ENCODE measurements around the gene SLC36A1.
"Not testable (repeated sequence)": the region's sequence is repeated elsewhere in the genome, so short reads cannot be mapped to it uniquely, and the experiment has no call there.

The SLC36A1 gene

GRCh38 chr5:151491062-151491461 is 43.7 kb downstream of the SLC36A1 start:
- no peak for DNase-seq

- DNase-seq = no peak
Observed at GRCh38 chr5:151492729-151493128, 45.3 kb downstream of the SLC36A1 start.

GRCh38 chr5:151493665-151494064 is 46.3 kb downstream of the SLC36A1 start:
- no peak for DNase-seq

DNA sequence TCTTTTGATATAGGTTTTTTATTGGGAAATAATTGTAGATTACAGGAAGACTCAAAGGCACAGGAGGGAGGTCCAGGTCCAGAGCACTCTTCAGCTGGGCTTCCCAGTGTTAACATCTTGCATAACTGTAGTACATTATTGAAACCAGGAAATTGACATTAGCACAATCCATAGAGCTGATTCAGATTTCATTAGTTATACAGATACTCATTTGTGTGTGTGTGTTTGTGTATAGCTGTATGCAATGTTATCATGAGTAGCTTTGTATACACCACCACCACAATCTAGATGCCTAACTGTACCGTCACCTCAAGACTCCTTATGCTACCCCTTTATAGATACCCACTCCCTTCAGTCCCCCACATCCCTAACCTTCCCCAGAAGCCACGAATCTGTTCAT is 47.9 kb downstream of the SLC36A1 start:
- DNase-seq = no peak

GRCh38 chr5:151496041-151496484 is 48.7 kb downstream of the SLC36A1 start:
- DNase-seq = no peak

DNA sequence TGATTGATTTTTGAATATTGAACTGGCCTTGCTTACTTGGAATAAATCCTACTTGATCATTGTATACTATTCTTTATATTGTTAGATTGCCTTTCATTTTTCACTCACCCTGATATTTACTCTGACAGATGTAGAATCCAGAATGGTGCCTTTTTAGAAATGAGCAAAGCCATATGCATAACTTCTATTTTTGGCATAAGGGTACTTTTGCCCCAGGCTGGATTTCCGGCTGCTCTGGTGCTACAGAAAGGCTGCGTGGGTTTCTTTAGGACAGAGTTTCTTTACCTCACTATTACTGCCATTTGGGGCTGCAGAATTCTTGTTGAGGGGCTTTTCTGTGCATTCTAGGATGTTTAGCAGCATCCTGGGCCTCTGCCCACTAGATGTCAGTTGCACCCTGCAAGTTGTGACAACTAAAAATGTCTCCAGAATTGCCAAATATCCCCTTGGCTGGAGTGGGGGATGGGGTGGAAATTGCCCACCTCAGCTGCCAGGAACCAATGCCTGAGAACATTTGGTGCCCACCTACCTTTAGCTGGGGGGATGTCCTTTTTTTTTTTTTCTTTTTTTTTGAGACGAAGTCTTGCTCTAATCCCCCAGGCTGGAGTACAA is 50.1 kb downstream of the SLC36A1 start:
- no peak for DNase-seq

- no peak for DNase-seq
Observed at GRCh38 chr5:151498395-151499155, 51.2 kb downstream of the SLC36A1 start.

DNA sequence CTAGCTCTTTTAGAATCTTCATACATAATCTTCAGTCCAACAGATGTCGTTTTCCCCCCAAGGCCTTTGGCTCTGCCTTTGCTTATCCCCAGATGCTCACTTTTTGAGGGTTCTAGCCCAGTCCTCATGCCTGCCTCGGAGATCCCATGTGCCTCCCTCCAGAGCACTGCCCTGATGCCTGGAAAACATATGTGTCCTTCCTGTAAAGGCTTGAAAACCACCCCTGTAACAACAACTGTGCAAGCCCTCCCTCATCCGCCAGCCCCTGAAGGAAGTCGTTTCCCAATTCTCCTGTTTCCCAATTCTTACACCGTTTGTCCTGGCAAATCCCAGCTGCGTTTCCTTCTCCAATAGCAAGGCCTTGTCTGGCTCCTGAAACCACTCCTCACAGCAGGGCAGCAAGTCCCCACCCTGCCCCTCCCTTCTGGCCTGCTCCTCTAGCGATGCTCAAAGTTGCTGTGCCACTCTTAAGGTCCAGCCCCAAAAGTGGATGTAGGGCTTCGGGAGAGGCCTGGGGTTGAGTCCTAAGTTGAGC is 52.2 kb downstream of the SLC36A1 start:
- DNase-seq = no peak

GRCh38 chr5:151504006-151504405 is 56.6 kb downstream of the SLC36A1 start:
- no peak for DNase-seq

DNA sequence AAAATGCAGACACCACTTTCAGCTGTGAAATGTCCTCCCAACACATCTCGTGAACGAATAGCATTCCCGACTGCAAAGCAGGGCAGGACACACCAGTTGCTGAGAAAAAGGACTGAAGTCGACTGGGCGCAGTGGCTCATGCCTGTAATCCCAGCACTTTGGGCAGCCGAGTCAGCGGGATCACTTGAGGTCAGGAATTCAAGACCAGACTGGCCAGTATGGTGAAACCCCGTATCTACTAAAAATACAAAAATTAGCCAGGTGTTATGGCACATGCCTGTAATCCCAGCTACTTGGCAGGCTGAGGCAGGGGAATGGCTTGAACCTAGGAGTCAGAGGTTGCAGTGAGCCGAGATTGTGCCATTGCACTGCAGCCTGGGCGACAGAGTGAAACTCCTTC is 60.9 kb downstream of the SLC36A1 start:
- not testable (repeated sequence) for DNase-seq

- no peak for DNase-seq
Observed at GRCh38 chr5:151509231-151509630, 61.8 kb downstream of the SLC36A1 start.

GRCh38 chr5:151509836-151510235 is 62.4 kb downstream of the SLC36A1 start:
- DNase-seq = no peak

GRCh38 chr5:151517122-151517920 is 69.9 kb downstream of the SLC36A1 start:
- no peak for DNase-seq

DNA sequence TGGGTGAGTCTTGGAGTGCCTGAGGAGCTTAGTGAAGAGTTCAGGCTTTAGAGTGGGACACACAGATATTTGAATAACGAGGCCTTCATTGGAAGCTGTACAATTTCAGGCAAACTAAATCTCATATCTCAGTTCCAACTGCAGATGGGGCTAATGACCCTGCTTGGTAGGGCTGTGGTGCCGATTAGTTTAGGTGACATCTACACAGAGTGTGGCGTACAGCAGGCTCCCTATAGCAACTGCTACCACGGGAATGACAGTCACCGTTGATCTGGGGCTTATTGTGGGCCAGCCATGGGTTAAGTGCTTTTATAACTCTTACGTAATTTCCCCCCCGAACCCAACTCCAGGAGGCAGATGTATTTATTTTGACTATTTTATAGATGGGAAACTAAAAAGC is 72.9 kb downstream of the SLC36A1 start:
- peak; percentile 4 for DNase-seq

DNA sequence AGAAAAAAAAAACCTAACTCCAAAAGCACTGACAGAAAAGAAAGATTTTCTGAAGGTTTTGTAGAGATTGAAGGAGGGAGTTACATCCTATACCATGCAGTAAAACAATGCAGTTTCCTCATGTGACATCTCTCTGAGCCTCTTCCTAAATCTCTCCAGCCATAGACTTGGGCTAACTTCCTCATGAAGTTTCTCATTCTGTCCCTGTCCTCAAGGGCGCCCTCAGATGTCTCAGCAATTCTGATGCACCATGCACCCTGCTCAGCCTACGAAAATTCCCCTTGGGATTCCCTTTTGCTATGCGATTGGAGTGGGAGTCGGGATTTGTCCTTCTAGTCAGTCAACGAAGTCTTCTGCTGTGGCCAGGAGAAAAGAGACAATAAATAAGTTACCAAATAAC is 74.8 kb downstream of the SLC36A1 start:
- DNase-seq = no peak

DNA sequence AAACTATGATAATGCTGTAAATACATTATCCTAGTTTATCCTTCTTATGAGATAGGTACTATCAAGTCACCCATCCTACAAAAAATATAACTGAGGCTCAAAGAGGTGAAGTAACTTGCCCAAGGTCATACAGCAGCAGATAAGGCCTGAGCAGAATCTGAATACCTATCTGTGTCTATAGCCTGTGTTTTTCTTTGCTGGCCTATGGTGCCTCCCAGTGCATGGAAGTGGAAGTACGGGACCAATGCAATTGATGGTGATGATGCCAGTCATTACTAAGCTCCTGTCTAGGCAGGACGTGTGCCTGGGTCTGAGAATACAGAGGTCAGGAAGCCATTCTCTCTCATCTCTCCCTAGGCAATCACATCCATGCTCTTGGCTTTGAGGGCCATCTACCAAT is 75.9 kb downstream of the SLC36A1 start:
- DNase-seq = no peak

- DNase-seq = no peak
Observed at GRCh38 chr5:151528153-151528552, 80.8 kb downstream of the SLC36A1 start.

GRCh38 chr5:151528996-151529395 is 81.6 kb downstream of the SLC36A1 start:
- DNase-seq = no peak

DNA sequence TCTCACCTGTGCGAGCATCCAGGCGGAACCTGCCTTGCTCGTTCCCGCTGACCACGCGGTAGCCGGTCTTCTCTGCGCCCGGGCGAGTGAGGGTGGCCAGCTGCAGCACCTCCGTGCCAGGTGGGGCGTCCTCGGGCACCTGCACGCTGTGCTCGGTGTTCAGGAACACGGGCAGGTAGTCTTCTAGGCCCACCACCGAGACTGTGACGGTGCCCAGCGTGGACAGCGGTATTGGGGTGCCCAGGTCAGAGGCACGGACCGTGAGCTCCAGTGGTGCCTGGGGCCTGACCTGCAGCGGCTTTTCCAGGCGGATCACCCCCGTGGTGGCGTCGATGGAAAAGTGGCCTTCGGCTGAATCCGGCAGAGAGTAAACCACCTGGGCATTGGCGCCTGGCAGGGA is 84.2 kb downstream of the SLC36A1 start:
- no peak for DNase-seq

DNA sequence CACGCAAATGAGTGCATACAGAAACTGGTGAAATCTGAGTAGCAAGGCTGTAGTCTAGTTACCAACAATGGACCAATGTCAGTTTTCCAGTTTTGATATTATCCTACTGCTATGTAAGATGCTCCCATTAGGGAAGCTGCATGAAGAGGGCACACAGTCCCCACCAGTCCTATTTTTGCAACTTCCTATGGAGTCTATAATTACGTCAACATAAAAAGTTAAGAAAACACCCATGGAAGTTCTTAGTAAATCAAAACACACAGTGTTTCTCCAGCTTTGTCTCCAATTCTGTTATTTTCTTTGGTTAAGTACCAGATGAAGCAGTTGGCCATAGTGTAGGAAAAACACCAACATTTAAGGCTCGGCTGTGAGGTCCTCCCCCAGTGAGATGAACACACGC is 85.0 kb downstream of the SLC36A1 start:
- no peak for DNase-seq

GRCh38 chr5:151534350-151534749 is 86.9 kb downstream of the SLC36A1 start:
- no peak for DNase-seq

DNA sequence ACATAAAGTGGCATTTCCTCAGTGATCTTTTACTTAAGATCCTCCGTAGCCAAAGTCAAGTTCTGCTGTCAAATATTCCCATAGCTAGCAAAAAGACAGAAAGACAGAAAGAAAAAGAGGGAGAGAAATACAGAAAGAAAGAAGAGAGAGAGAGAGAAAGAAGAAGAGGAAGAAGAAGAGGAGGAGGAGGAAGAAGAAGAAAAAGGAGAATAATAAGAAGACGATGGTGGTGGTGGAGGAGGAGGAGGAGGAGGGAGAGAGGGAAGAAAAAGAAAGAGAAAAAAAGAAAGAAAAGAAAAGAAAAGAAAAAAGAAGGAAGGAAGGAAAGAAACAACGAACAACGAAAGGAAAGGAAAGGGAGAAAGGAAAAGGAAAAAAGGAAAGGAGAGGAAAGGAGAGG is 89.6 kb downstream of the SLC36A1 start:
- no peak for DNase-seq

DNA sequence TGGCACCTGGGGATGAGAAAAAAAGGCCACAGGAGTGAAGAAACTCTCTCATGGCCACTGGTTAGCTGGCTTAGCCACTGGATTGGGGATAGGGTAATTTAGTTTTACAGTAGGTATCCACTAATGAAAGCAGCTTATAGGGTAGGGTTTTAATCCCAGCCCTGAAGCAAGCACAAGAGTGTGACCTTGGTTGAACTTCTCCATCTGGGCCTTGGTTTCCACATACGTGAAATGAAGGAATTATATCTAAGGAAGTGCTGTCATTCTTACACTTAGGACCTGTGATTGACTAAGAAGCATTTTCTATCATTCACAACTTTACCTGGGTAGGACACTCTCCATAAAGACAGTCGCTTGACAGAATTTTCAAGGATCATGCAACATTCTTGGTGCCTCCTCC is 94.2 kb downstream of the SLC36A1 start:
- DNase-seq = no peak
